Osteocyte (in vitro differentiated cells): Measurements from ENCODE around the gene NFYA. TPM values are rescaled to one million over a fixed set of nuclear protein-coding genes. Genes with fewer than 3 reads are reported as not detected.
A peak's percentile ranks its signal among the peaks of the same experiment; 100 is the strongest.

ENCODE experiments used
- DNase-seq: peaks from one replicate; pipeline ENCODE4 v3.0.0; 2021; ENCODE audit warnings: mixed read lengths; ENCODE audit not compliant: unreplicated experiment; ENCODE audit errors: extremely low spot score
- H3K27ac Mint-ChIP-seq: one replicate; pipeline ENCODE4 v1.8.0; 2021; ENCODE audit warnings: mild to moderate bottlenecking, mixed read lengths; ENCODE audit not compliant: unreplicated experiment
- H3K27me3 Mint-ChIP-seq: one replicate; pipeline ENCODE4 v1.8.0; 2021; ENCODE audit warnings: mixed read lengths; ENCODE audit not compliant: unreplicated experiment
- H3K36me3 Mint-ChIP-seq: one replicate; pipeline ENCODE4 v1.8.0; 2021; ENCODE audit warnings: mixed read lengths; ENCODE audit not compliant: unreplicated experiment
- H3K4me1 Mint-ChIP-seq: one replicate; pipeline ENCODE4 v1.8.0; 2021; ENCODE audit warnings: mixed read lengths; ENCODE audit not compliant: unreplicated experiment
- H3K4me3 Mint-ChIP-seq: one replicate; pipeline ENCODE4 v1.8.0; 2021; ENCODE audit warnings: mild to moderate bottlenecking, moderate library complexity, mixed read lengths; ENCODE audit not compliant: unreplicated experiment
- H3K9me3 Mint-ChIP-seq: one replicate; pipeline ENCODE4 v1.8.0; 2021; ENCODE audit warnings: mixed read lengths; ENCODE audit not compliant: unreplicated experiment
- CTCF ChIP-seq: fragments of 200-600 bp; sonication (generic); IDR thresholded peaks from 2 replicates; pipeline ENCODE4 v1.5.0; 2021; ENCODE audit warnings: antibody characterized with exemption, mild to moderate bottlenecking, moderate library complexity
- total RNA-seq: library from RNA; stranded (reverse); gene quantifications from 2 replicates; pipeline ENCODE4 v1.2.1, GENCODE V29; 2021

Gene NFYA
- total RNA-seq, 1 donor from 2014 or later = 26.9 TPM

DNA sequence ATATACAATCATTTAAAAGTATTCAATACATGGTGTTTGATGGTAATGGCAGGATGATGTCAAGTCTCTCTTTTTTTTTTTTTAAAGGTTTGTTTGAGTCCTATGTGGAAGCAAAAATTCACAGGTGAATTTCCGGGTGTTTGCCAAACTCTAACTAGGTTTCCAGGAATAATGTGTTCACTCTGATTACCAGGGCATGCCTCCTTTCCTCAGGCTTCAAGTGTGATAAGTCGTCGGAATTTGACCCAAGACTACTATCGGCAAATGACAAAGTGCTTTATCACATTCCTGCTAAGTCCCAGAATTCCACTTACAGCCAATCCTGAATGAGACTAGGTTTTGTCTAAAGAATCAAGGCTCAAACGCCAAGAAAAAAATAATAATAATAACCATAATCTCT lies 7.9 kb upstream of the NFYA start:
- no peak for TF ChIP-seq CTCF
- peaks cover 17% of the 10 kb centered on the region for H3K36me3 Mint-ChIP-seq

DNA sequence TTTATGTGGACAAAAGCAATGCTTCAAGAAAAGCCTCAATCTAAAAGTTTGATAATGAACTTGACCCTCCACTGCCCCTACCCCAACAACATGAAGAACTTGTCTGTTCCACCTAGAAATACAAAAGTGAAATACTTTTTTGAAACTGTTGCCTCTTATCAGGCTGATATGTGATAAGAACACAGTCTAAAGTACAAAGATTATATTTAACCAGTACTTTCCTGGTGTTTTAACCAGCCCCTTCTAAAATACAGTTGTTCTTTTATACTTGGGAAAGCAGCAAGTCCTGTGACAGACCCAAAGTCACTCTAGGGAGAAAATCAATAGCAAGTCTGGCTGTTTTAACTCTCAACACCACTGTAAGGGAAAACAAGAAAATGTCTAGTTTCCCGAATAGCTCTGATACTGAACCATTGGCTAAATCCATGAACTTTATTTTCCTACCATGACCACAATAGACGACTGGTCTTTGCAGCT lies 7.2 kb upstream of the NFYA start:
- no peak for TF ChIP-seq CTCF
- Mint-ChIP-seq H3K4me3 (no peak overlapping the region), H3K27ac (no peak overlapping the region), H3K36me3 (peaks cover 17% of the 10 kb centered on the region), H3K27me3 (no peaks in the 10 kb centered on the region), H3K9me3 (no peaks in the 10 kb centered on the region), H3K4me1 (peaks cover 8% of the 10 kb centered on the region)
- DNase-seq = no peak

More for the DNA sequence above, 7.9 kb upstream of the NFYA start:
- Mint-ChIP-seq H3K27me3 (no peaks in the 10 kb centered on the region), H3K4me3 (no peak overlapping the region), H3K9me3 (no peaks in the 10 kb centered on the region), H3K4me1 (peaks cover 10% of the 10 kb centered on the region), H3K27ac (no peak overlapping the region)
- no peak for DNase-seq

GRCh38 chr6:41066867-41067304 lies 5.9 kb upstream of the NFYA start:
- DNase-seq = no peak
- no peak overlapping the region for H3K27ac Mint-ChIP-seq
- peak; percentile 83 for TF ChIP-seq CTCF
- no peaks in the 10 kb centered on the region for H3K9me3 Mint-ChIP-seq
- no peak overlapping the region for H3K4me3 Mint-ChIP-seq
- no peaks in the 10 kb centered on the region for H3K27me3 Mint-ChIP-seq
- peaks cover 11% of the 10 kb centered on the region for H3K36me3 Mint-ChIP-seq
- peaks cover 16% of the 10 kb centered on the region for H3K4me1 Mint-ChIP-seq

DNA sequence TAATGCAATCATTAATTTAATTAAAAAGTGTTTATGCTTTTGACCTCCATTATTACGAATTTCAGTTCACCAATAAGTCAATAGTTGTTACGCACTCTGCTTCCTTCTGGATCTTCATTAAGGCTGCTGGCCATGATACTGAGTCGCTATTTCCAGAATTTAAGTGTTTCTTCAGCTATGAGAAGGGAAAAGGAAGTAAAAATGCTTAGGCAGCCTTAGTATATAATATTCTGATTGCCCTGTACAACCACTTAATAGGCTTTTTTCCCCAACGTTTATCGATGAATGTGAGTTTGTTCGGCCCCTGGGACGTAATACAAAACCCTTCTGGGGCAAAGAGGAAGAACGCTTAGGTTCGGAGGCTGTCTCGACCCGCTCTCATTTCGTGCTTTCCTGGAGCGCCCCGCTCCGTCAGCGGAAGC lies 1.3 kb upstream of the NFYA start:
- peaks cover 33% of the 10 kb centered on the region for H3K4me1 Mint-ChIP-seq
- no peaks in the 10 kb centered on the region for H3K27me3 Mint-ChIP-seq
- no peak for TF ChIP-seq CTCF
- peak overlapping the region; percentile 91 for H3K4me3 Mint-ChIP-seq
- no peak for DNase-seq
- no peaks in the 10 kb centered on the region for H3K9me3 Mint-ChIP-seq
- peak overlapping the region; percentile 99 for H3K27ac Mint-ChIP-seq
- H3K36me3 Mint-ChIP-seq = peaks cover 5% of the 10 kb centered on the region

GRCh38 chr6:41071923-41072835 lies 595 bp upstream of the NFYA start, which contains the start of gene OARD1:
Gene OARD1, minus strand, starts transcription at chr6:41072356. Its CDS starts 722 bp downstream, at chr6:41071634.
- H3K27ac Mint-ChIP-seq = peak within 1 kb of the TSS; percentile 99
- H3K4me1 Mint-ChIP-seq = peaks cover 27% of the 10 kb centered on the region
- no peaks in the 10 kb centered on the region for H3K27me3 Mint-ChIP-seq
- H3K9me3 Mint-ChIP-seq = no peaks in the 10 kb centered on the region
- DNase-seq = peak; percentile 100
- H3K36me3 Mint-ChIP-seq = no peaks in the 10 kb centered on the region
- no peak for TF ChIP-seq CTCF
- H3K4me3 Mint-ChIP-seq = peak within 1 kb of the TSS; percentile 91
